GM18861 (cell line): Measurements from ENCODE around the gene KIRREL3.

Source experiments
- ATAC-seq: cut with Tn5 transposase; IDR thresholded peaks from one replicate; pipeline ENCODE4 v1.9.1; 2021; ENCODE audit not compliant: unreplicated experiment

The KIRREL3 gene

GRCh38 chr11:127000291-127000968 lies at the start of gene KIRREL3:
KIRREL3 (minus strand) TSS chr11:127000770.
- no peak for ATAC-seq

- no peak for ATAC-seq
These were observed 49.6 kb upstream of the KIRREL3 start for GRCh38 chr11:127050186-127050585.

GRCh38 chr11:127049486-127049885 lies 48.9 kb upstream of the KIRREL3 start:
- no peak for ATAC-seq

GRCh38 chr11:127044535-127044934 lies 44.0 kb upstream of the KIRREL3 start:
- ATAC-seq = no peak

- ATAC-seq = no peak
These were observed 41.9 kb upstream of the KIRREL3 start for GRCh38 chr11:127042445-127042844.

- ATAC-seq = no peak
These were observed 39.0 kb upstream of the KIRREL3 start for GRCh38 chr11:127039591-127039990.

GRCh38 chr11:127037596-127037995 lies 37.0 kb upstream of the KIRREL3 start:
- no peak for ATAC-seq

GRCh38 chr11:127037001-127037400 lies 36.4 kb upstream of the KIRREL3 start:
- ATAC-seq = no peak

- ATAC-seq = no peak
These were observed 35.3 kb upstream of the KIRREL3 start for GRCh38 chr11:127035824-127036223.

GRCh38 chr11:127034973-127035372 lies 34.4 kb upstream of the KIRREL3 start:
- ATAC-seq = no peak

- ATAC-seq = no peak
These were observed 28.1 kb upstream of the KIRREL3 start for GRCh38 chr11:127028648-127029047.

GRCh38 chr11:127027789-127028188 lies 27.2 kb upstream of the KIRREL3 start:
- ATAC-seq = no peak

GRCh38 chr11:127027000-127027399 lies 26.4 kb upstream of the KIRREL3 start:
- no peak for ATAC-seq

- no peak for ATAC-seq
These were observed 23.4 kb upstream of the KIRREL3 start for GRCh38 chr11:127023991-127024390.

- ATAC-seq = no peak
These were observed 18.2 kb upstream of the KIRREL3 start for GRCh38 chr11:127018683-127019279.

- no peak for ATAC-seq
These were observed 16.9 kb upstream of the KIRREL3 start for GRCh38 chr11:127017482-127017881.

GRCh38 chr11:127013550-127013949 lies 13.0 kb upstream of the KIRREL3 start:
- no peak for ATAC-seq

GRCh38 chr11:127006311-127006710 lies 5.7 kb upstream of the KIRREL3 start:
- no peak for ATAC-seq

GRCh38 chr11:127003260-127003981 lies 2.9 kb upstream of the KIRREL3 start:
- no peak for ATAC-seq

- no peak for ATAC-seq
These were observed 2.2 kb upstream of the KIRREL3 start for GRCh38 chr11:127002669-127003259.

GRCh38 chr11:127000981-127001380 lies 411 bp upstream of the KIRREL3 start:
- ATAC-seq = no peak

GRCh38 chr11:126999366-126999765 lies 1.2 kb downstream of the KIRREL3 start:
- no peak for ATAC-seq
